Stimulated activated CD4-positive, alpha-beta T cell treated with anti-CD3 and anti-CD28 coated beads, Interleukin-15, amount 100 ng/mL, for 1 hour (primary cell): ENCODE results near the gene TRAPPC12.
"Not testable (repeated sequence)": the region's sequence is repeated elsewhere in the genome, so short reads cannot be mapped to it uniquely, and the experiment has no call there.

Experiments used
- DNase-seq, 2 donors: peaks; one replicate each; pipeline ENCODE4 v3.0.0-alpha.2; 2020; ENCODE audit warnings: low read depth in 1 of 2, low spot score in 1 of 2

The TRAPPC12 gene

DNA sequence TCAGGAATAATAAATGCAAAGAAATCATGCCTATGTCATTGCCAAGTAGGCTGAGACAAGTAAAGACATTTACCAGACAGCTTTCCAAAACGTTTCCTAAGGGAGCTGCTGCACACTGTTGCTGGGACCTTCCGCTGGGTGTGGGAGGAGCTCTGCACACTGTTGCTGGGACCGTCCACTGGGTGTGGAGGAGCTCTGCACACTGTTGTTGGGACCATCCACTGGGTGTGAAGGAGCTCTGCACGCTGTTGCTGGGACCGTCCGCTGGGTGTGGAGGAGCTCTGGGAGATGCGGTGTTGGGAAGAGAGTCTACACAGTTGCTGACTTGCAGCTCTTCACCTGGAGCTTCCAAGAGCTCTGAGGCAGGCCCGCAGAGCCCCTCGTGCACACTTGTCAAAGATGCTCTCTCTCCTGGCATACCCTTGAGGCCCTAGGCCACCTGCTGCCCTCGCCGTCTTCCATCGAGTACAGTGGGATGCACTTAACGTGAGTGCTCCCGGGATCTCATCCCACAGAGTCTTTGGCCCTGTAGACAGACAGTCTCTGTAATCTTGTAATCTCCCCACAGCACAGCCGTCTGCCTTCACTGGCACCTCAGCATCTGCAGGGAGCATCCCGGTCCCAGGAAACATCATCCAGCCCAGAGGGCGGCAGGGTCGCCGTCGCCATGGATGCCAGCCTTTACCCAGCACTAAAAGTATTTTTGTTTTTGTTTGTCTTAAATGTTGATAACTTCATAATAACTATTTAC lies 51.4 kb downstream of the TRAPPC12 start:
- no peak for DNase-seq

DNA sequence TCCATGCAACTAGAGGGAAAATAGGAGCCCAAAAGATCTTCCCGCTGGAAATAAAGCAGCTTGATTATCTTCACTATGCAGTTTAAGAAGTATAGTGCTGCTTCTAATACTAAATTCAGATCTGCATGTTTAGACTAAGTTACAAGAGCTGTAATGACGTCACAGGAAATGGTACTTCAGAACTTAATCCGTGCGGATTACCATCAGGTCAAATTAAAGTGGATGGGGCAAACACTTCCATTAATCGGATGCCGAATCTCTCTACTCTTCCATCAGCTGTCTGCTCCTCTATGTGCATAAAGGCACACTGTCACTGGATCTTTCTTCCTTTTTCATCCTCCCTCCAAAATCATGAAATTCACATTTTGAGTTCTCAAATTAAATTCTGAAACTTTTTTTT lies 52.6 kb downstream of the TRAPPC12 start:
- DNase-seq = no peak

DNA sequence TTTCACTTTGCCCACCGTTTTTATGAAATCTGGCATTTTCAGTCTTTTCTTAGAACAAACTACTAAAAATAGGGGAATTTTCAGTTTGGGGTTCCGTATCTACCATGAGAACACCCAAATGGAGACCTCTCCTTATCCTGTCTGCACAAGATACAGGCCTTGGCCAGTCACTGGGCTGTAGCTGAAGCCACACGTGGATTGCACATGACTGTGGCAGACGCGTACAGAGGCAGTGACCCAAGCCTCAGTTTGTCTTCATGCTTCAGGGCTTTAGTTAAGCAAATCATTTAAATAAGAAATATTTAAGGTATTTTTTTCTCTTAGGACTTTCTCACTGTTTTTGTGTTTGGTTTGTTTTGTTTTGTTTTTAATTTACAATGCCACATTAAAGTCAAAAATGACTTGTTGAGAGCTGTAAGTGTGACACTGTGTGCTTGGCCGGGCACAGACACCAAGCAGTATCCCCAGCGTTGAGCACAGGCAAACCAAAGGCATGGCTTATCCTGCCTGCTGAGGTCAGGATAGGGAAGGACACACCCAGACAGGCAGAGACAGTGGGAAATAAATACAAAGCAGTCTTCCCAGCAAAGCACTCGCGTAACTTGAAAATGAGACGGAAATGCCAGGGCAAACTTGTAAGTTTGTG lies 53.3 kb downstream of the TRAPPC12 start:
- no peak for DNase-seq

DNA sequence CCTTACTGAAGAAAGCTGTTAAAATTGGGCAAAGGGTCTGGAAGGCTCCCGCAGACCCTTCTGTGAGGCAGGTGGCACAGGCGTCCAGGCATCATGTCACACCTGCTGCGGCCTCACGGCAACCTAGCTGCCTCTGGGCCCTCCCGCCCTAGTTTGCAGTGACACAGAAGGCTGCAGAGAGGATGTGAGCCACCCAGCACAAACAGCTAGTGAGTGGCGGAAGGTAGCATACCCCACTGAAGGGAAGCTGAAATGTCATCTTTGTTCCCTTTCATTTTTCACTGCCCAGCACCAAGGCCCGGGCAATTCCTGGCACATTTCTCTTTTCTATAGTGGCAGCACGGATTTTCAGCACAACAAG lies 53.8 kb downstream of the TRAPPC12 start:
- DNase-seq = no peak

DNA sequence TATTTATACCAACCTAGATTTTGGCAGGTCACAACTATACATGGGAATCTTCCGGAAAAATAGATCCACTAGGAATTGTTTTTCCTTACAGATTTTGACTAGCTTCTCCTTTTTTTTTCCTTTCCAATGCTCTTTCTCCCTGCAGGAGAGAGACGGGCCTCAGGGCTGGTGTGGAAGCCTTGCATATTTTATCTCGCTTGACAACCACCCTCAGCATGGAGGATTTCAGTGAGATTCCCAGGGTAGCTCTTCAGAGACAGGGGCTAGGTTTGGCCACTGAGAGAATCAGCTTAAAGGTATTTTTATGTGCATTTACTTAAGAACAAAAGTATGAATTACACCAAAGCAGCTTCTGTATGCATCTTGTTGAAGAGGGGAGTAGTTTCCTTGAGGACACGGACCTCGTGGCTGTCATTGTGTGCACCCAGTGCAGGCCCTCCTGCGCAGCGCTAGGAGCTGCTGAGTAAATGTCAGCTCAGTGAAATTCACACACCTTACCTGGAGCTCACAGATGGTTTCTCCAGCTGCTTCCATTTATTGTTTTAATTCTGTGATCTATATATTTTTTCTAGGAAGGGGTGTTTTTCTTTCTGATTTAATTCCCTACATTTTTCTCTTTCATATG lies 54.4 kb downstream of the TRAPPC12 start:
- no peak for DNase-seq

DNA sequence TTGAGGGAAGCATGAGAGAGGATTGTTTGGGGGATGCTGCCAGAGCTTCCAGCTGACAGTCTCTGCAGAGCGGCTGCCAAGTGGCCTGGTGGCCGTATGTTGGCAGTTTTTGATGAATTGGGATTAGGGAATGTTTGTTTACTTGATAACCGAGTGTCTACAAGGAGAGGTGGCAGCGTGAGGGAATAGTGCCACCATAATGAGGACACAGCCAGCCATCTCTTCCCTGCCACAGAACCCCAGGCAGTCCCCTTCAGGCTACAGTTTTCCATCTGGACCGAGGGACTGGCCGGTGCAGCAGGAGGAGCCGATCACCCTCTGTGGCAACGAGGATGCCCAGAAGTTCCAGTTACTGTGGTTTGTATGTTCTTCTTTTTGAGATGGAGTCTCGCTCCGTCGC lies 55.2 kb downstream of the TRAPPC12 start:
- no peak for DNase-seq

DNA sequence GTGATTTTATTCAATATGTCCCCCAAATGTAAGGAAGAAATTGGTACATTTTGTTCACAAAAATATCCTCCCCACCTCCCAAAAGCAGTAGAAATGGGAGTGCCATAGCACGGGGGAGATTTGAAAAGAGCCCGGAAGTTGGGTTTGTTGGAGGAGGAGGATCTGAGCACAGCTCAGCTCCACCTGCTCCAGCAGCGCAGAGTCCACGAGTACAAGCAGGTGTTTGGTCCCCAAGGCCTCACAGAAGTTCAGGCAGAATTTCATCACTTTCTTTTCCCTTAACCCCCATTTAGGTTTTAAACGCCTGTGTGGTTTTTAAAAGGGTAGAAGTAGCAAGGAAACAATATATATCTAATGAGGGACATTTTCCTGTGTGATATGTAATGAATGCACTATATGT lies 56.0 kb downstream of the TRAPPC12 start:
- DNase-seq = no peak

DNA sequence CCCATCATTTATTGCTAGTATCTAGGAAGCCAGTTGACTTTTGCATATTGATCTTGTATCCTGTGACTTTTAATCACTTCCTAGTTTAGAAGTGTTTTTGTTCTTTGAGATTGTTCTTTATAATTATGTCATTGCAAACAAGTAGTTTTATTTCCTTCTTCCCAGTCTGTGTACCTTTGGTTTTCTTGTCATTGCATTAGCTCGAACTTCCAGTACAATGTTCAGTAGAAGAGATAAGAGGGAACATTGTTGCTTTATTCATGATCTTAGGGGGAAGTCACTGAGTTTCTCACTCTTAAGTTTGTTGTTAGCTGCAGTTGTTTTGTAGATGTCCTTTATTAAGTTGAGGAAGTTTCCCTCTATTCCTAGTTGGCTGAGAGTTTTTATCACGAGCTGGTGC lies 61.0 kb downstream of the TRAPPC12 start:
- DNase-seq = no peak

DNA sequence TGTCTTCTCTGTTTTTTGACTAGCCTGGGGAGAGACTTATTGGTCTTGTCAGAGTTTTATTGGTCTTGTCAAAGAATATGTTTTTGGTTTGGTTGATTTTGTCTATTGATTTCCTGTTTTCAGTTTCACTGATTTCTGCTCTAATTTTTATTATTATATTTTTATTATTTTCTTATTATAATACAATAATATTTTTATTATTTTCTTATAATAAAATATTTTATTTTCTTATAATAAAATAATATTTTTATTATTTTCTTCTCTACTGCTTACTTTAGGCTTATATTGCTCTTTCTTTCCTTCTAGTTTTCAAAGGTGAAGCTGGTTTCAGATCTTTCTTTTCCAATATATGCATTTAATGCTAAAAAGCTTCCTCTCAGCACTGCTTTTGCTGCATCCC lies 62.0 kb downstream of the TRAPPC12 start:
- no peak for DNase-seq

DNA sequence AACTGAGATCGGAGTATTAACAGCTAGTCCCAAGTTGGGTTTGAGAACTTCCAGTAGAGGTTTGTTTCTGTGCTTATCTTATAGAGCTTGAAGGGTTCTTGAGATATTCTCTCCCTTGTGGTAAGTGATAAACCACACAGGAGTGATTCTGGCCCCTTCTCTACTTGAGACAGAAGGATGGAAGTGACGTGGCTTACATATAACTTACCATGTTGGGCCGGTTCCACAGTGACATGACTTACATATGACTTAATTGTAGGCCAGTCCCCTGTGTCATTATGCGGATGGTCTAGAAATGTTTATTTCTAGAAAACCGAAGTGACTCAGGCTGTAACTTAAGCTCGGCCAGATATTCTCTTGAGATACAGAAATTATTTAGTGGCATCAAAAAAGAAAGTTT lies 62.7 kb downstream of the TRAPPC12 start:
- no peak for DNase-seq

DNA sequence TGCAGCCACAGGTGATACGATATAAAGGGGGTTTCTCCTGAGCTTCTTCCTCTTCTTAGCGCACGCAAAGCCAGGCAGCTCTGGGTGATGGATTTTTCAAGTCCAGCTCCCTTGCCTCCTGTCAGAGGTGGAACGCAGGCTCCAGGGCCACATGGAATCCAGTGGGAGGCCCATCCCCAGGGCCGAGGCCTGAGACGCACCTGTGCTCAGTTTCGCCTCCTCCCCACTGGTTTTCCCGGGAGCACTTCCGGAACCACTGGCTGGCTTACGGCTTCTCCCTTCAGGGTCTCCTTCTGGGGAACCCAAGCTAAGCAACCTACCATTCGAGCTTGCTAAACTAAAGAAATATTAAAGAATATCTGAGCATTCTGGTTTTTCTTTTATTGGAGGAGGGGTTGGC lies 63.6 kb downstream of the TRAPPC12 start:
- no peak for DNase-seq

DNA sequence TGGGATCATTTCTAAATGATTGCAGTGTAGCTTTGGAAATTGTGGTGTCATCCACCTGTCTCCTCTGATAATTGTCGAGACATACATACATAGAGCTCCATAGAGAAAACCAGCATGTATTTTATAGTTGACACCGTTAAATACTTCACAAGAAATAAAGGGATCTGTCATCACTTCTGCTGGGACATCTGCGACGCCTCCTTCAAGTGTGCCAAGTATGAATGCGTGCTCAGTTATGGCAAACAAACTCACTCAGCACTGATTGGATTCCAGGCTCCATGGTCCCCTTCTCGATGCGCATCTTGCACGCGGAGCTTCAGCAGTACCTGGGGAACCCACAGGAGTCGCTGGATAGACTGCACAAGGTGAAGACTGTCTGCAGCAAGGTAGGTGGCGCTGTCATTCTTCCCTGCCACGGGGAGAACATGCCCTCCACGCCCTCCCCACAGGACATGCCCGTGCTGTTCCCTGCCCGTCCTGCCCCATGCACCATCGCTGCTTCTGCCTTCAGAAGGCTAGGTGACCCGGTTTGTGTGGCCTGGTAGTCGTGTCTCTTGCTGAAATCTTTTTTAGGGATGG lies 64.1 kb downstream of the TRAPPC12 start:
- DNase-seq = no peak

DNA sequence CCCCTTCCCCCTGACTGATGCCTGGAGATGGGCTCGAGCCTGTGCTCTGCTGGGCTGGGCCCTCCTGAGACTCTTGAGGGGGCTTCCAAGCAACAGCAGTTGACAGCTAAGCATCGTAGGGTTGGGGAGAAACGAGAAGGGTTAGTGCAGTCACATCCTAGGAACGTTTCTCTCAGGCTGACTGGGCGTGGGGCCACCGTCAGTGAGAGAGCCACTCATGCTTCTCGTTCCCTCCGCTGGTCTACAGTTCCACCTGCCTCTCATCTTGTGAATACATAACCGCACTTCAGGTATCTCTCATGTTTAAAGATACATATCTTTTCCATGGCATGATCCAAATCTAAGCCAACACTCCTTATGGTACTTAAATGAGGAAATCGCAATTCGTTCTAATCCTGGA lies 66.4 kb downstream of the TRAPPC12 start:
- DNase-seq = no peak

DNA sequence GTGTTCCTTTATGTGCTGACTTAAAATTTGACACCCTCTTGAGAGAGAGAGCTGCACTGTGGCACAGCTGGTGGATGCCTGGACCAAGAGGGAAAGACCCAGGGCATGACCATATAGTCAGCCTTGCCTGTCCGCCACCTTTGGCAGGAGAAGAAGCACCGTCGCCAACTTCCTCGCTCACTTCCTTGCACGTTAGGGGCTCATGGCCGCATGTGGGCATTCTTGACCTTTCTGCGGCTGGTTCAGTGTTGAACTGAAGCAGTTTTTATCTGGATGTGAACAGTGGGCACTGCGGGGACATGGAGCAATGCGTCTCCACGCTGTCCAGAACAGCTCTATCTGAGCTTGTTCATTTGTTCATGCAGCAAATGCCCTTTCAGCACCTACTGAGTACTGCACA lies 66.9 kb downstream of the TRAPPC12 start:
- DNase-seq = no peak

DNA sequence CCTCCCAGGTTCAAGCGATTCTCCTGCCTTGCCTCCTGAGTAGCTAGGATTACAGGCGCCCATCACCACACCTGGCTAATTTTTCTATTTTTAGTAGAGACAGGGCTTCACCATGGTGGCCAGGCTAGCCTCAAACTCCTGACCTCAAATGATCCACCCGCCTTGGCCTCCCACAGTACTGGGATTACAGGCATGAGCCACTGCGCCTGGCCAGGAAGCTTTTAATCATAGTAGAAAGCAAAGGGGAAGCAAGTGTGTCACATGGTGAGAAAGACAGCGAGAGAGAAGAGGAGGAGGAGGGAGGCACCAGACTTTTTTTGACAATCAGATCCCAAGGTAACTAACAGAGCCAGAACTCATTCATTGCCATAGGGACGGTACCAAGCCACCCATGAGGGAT lies 67.7 kb downstream of the TRAPPC12 start:
- not testable (repeated sequence) for DNase-seq

DNA sequence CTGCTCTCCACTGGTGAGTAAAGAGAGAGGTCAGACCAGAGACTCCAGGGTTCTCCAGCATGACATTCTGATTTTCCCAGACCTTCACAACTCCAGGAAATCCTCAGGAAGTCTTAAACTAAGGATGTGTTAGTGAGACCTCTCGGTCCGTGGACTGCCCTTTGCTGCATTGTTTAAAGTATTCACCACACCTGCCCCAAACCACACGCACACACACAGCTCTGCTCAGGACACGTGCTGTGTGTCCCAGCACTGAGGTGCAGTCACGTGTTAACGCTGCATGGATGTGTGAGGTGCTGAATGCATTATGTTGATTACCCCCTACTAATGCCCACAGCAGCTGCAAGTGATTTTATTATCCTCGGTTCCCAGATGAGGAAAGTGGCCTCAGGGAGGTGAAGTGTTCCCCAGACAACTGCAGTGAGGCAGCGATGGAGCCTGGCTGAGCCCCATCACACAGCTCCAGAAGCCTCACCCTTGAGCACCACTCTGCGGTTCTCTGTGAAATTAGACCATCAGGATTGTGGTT lies 68.4 kb downstream of the TRAPPC12 start:
- no peak for DNase-seq

DNA sequence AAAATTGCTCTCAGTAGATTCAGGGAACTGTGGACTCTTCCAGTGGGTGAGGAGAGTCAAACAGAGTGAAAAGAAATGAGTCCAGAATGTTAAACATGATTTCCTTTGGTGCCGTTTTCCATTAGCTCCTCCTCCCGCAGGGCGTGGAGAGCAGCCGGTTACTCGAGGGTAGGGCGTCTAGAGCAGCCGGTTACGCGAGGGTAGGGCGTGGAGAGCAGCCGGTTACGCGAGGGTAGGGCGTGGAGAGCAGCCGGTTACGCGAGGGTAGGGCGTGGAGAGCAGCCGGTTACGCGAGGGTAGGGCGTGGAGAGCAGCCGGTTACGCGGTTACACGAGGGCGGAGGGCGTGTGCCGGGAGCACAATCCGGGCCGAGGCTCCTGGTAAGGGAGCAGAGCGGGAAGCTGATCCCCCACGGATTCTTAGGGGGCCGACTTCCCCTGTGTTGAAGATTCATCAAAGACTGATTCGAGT lies 69.0 kb downstream of the TRAPPC12 start:
- DNase-seq = not testable (repeated sequence)

DNA sequence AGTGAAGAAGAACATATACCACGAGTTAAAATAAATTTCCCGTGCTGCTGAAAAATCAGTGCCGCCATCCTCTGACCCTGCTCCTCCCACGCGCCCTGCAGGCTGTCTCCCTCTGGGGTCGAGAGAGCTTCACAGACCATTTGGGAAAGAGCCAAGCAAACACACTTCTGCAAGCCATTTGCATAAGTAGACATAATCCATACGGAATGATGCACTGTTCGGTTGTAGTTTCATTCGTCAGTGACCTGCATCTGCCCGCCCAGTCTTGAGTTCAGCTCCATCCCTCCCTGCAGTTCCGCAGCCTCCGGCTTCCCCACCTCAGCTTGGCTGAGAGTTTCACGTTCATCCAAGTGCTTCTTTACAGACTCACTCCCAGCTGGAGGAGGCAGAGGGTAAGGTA lies 69.6 kb downstream of the TRAPPC12 start:
- no peak for DNase-seq

DNA sequence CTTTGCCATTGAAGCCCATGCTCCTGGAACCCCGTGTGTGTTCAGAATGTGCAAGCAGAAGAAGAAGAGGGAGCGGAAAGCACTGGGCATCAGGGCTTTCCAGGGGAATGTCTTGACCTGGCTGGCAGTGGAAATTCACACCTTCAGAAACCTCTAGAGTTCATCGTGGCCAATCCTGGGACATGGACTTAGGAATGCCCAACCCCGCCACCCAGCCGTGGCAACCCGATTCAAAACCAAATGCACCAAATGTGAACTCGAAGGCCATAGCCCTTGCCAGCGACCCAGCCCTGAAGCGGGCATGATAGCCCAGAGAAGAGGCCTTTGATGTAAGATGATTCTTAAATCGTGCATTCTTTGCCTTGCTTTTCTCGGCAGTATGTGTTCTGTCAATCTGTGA lies 70.4 kb downstream of the TRAPPC12 start:
- DNase-seq = no peak

DNA sequence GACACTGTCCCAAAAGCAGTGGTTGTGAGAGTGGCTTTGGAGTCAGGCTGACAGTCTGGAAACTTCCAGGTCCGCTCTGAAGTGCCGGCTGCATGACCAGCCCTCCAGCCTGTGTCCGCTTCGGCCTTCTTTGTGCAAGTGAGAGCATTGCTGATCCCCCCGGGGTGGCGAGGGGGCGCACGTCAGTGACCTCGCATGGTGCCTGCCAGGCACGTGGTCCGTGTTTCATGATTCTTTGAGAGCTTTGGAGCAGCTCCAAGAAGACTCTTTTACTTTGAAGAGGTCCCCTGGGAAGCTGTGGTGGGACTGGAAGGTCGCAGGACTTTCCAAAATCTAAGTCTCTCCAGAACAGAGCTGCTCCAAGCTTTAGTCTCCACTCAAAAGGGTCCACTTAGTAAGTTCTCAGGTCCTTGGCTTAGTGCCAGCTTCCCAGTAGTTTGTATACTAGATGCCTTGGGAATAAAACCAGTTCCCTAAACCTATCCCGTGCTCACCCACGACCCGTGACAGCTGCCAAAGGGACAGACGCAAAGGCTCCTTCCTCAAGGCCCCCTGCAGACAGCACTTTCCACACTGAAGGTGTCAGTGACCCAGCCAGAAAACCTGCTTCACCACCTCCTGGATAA lies 71.0 kb downstream of the TRAPPC12 start:
- no peak for DNase-seq

DNA sequence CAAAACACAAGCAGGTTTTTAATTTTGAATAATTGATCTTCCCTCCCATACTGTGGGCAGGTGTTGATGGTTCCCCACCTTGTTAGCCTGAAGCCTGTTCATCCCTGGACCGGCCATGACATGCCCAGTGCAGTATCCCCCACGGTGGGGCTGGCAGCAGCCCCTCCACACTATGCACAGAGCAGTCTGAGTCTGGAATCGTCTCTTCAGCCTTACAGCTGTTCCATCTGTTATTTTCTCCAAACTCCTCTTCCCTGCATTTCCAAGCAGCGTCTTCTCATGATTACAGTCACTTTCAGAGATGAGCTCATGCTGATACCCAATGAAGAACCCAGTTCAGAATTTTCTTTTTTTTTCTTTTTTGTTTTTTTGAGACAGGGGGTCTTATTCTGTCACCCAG lies 71.7 kb downstream of the TRAPPC12 start:
- DNase-seq = no peak
